ENCODE results near the gene SLC48A1.

DNA sequence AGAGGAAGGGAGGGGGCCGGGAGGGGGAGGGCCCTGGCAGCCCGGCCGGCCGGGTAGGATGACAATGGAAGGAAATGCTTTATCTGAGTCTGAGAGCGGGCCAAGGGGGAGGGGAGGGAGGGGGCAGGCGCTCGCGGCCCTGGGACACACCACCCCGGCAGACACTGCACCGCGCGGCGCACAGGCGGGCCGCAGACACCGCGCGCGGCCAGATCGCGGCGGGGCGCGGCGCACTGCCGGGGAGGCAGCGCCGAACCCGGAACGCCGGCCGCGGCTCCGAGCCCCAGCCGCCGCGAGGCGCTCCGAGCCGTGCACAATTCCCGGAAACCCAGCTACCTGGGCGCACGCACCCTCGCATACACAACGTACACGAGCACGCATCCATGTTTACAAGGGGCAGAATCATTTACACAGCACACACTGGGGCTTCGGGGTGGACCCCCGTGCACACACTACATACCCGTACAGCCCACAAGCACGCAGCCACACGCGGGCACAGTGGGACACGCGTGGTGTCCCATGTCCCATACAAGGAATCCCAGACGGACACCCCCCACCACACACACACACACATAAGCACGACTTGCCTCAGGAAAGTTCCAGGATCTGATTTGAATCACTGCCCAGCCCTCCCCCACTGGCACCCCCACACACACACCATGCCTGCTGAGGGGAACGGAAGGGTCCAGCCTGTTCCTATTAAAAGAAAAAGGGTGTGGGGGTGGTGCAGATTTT, 47.0 kb downstream of the SLC48A1 start, which contains the start of gene HDAC7:
- peak in 2 of 6 experiments; percentile 10 to 13 for TF ChIP-seq CTCF (IDR thresholded peaks at IDR 0.05)
- peak; percentile 30 to 64 for TF ChIP-seq POLR2A (IDR thresholded peaks at IDR 0.05)
